GM11168 (cell line): ENCODE data around the gene TMEM240.
"Not testable (repeated sequence)": the region's sequence is repeated elsewhere in the genome, so short reads cannot be mapped to it uniquely, and the experiment has no call there.

Source experiments
- in situ Hi-C: fragments of 300-500 bp; cut with MboI; formaldehyde crosslinking; loops from one replicate; pipeline ENCODE4 v1.12.0; 2022; ENCODE audit warnings: low sequenced_read_pairs; ENCODE audit not compliant: unreplicated experiment

Gene TMEM240

GRCh38 chr1:1558591-1558990, 18.2 kb upstream of the TMEM240 start:
- in situ Hi-C loops, result no loop called here

- in situ Hi-C loops, result not testable (repeated sequence)
These were observed 17.3 kb upstream of the TMEM240 start for GRCh38 chr1:1557688-1558087.

- in situ Hi-C loops, result not testable (repeated sequence)
These were observed 16.5 kb upstream of the TMEM240 start for GRCh38 chr1:1556961-1557360.

- in situ Hi-C loops, result no loop called here
These were observed 16.1 kb upstream of the TMEM240 start for GRCh38 chr1:1556505-1556904.

- in situ Hi-C loops, result no loop called here
These were observed 14.8 kb upstream of the TMEM240 start for GRCh38 chr1:1554926-1555915.

GRCh38 chr1:1554550-1554925, 14.1 kb upstream of the TMEM240 start:
- in situ Hi-C loops, result no loop called here

GRCh38 chr1:1553821-1554494, 13.5 kb upstream of the TMEM240 start:
- in situ Hi-C loops, result no loop called here

GRCh38 chr1:1552263-1552639, 11.8 kb upstream of the TMEM240 start:
- in situ Hi-C loops, result no loop called here

- in situ Hi-C loops, result no loop called here
These were observed 11.3 kb upstream of the TMEM240 start for GRCh38 chr1:1551524-1552262.

GRCh38 chr1:1550591-1551432, 10.4 kb upstream of the TMEM240 start:
- in situ Hi-C loops, result no loop called here

GRCh38 chr1:1550087-1550486, 9.7 kb upstream of the TMEM240 start:
- in situ Hi-C loops, result no loop called here

- in situ Hi-C loops, result no loop called here
These were observed 8.2 kb upstream of the TMEM240 start for GRCh38 chr1:1548591-1548990.

- in situ Hi-C loops, result no loop called here
These were observed 7.1 kb upstream of the TMEM240 start for GRCh38 chr1:1547476-1547875.

- in situ Hi-C loops, result no loop called here
These were observed 6.6 kb upstream of the TMEM240 start for GRCh38 chr1:1547011-1547410.

GRCh38 chr1:1545946-1546737, 5.7 kb upstream of the TMEM240 start:
- in situ Hi-C loops, result no loop called here

GRCh38 chr1:1544544-1544943, 4.1 kb upstream of the TMEM240 start:
- in situ Hi-C loops, result no loop called here

GRCh38 chr1:1543706-1544099, 3.3 kb upstream of the TMEM240 start:
- in situ Hi-C loops, result no loop called here

- in situ Hi-C loops, result no loop called here
These were observed 2.6 kb upstream of the TMEM240 start for GRCh38 chr1:1542766-1543705.
